ENCODE data around the gene ASB4.

The ASB4 gene

GRCh38 chr7:95579318-95579717 lies 93.6 kb downstream of the ASB4 start:
- H3K4me3 Mint-ChIP-seq, result no peak overlapping the region
- DNase-seq (ENCODE audit: low spot score in 2 of 2) (no peak), ATAC-seq (ENCODE audit: low read depth) (no peak)
- no peak overlapping the region for H3K27ac Mint-ChIP-seq
- H3K9me3 Mint-ChIP-seq, result no peaks in the 10 kb centered on the region
- H3K27me3 Mint-ChIP-seq, result peaks cover 4% of the 10 kb centered on the region
- H3K36me3 Mint-ChIP-seq, result peaks cover 5% of the 10 kb centered on the region
- H3K4me1 Mint-ChIP-seq, result peaks cover 2% of the 10 kb centered on the region

DNA sequence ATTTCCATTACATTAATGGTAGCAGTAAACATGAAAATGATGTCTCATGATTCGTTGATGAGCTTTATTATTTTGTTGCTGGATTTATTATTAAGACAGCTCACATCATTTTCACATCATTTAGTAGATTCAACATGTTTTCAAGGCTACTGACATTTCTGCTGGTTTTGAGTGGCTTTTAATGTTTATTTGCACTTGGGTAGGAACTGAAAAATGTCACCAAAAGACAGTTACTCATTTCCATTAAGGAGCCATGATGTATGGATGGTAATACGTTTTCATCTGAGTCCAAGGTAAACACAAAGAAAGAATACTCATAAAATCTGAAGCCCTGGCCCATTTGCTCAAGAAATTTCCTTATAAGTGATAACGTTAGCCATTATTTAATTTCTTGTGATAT lies 95.7 kb downstream of the ASB4 start:
- peaks cover 2% of the 10 kb centered on the region for H3K36me3 Mint-ChIP-seq
- H3K4me3 Mint-ChIP-seq, result no peak overlapping the region
- no peak overlapping the region for H3K27ac Mint-ChIP-seq
- no peak for DNase-seq (ENCODE audit: low spot score in 2 of 2)
- no peaks in the 10 kb centered on the region for H3K9me3 Mint-ChIP-seq
- no peak for ATAC-seq (ENCODE audit: low read depth)
- H3K27me3 Mint-ChIP-seq, result no peaks in the 10 kb centered on the region
- H3K4me1 Mint-ChIP-seq, result peaks cover 2% of the 10 kb centered on the region

- H3K9me3 Mint-ChIP-seq, result no peaks in the 10 kb centered on the region
- H3K4me3 Mint-ChIP-seq, result no peak overlapping the region
Observed at GRCh38 chr7:95582578-95583293, 97.0 kb downstream of the ASB4 start.

DNA sequence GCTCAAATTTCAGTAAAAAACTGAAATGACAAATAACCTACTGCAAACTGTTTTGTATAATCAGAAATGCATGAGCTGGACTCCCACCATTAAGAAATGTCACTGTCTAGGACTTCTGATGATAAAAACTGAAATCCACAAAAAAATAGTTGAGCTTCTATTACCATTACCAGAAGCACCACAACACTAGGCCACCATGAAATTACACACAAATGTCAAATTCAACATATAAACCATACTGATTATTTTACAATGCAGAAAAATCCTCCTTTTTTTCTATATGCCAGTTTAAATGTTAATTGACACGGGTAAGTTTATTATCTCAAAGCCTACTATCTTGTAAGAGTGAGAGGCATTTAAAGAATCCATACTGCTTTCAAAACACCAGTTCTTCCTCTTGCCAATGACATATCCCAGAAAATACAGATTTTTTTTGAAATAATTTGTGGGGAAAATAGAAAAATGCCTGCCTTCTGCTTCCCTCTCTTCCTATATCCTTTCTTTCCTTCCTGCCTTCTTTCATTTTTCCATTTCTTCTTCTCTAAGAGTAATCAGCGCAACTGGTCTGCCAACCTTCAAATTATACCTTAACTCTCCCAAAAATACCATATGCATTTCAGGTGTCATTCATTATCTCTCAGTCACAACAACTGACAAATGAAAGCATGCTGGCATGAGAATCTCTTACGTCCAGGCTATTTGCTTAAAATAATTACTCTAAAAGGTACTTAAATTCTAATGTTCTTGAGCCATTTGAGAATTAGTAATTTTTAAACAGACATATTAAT lies 98.3 kb downstream of the ASB4 start:
- Mint-ChIP-seq H3K27ac (no peak overlapping the region), H3K4me3 (no peak overlapping the region), H3K27me3 (no peaks in the 10 kb centered on the region), H3K4me1 (peaks cover 3% of the 10 kb centered on the region), H3K9me3 (no peaks in the 10 kb centered on the region), H3K36me3 (peaks cover 2% of the 10 kb centered on the region)
- DNase-seq (ENCODE audit: low spot score in 2 of 2), result no peak
- no peak for ATAC-seq (ENCODE audit: low read depth)

More at GRCh38 chr7:95582578-95583293, 97.0 kb downstream of the ASB4 start:
- H3K36me3 Mint-ChIP-seq, result peaks cover 2% of the 10 kb centered on the region
- no peak overlapping the region for H3K27ac Mint-ChIP-seq
- no peak for DNase-seq (ENCODE audit: low spot score in 2 of 2)
- no peak for ATAC-seq (ENCODE audit: low read depth)
- no peaks in the 10 kb centered on the region for H3K27me3 Mint-ChIP-seq
- peaks cover 2% of the 10 kb centered on the region for H3K4me1 Mint-ChIP-seq

- ATAC-seq (ENCODE audit: low read depth) (no peak), DNase-seq (ENCODE audit: low spot score in 2 of 2) (no peak)
- Mint-ChIP-seq H3K36me3 (peaks cover 2% of the 10 kb centered on the region), H3K4me1 (peaks cover 6% of the 10 kb centered on the region), H3K4me3 (no peak overlapping the region), H3K27ac (no peak overlapping the region), H3K27me3 (no peaks in the 10 kb centered on the region), H3K9me3 (no peaks in the 10 kb centered on the region)
Observed at GRCh38 chr7:95584769-95585425, 99.2 kb downstream of the ASB4 start.

GRCh38 chr7:95585426-95585789 lies 99.7 kb downstream of the ASB4 start:
- Mint-ChIP-seq H3K36me3 (peaks cover 2% of the 10 kb centered on the region), H3K9me3 (no peaks in the 10 kb centered on the region), H3K4me1 (peaks cover 6% of the 10 kb centered on the region), H3K27ac (no peak overlapping the region), H3K27me3 (no peaks in the 10 kb centered on the region), H3K4me3 (no peak overlapping the region)
- ATAC-seq (ENCODE audit: low read depth), result no peak
- no peak for DNase-seq (ENCODE audit: low spot score in 2 of 2)

DNA sequence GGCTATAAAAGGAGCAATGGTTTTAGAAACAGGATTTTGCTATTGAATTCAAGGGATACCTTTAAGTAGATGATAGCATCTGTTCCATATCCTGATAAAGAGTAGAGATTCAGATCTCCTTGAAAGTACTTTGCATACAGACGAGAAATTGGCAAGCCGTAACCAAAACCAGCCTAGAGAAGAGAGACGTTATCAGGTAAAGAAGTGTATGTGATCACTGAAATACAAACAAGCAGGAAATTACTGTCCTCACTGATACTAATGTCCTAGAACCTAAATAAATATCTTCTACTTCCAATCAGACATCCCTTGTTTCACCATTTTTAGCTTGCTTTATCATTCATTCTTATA lies 101.2 kb downstream of the ASB4 start:
- Mint-ChIP-seq H3K27ac (no peak overlapping the region), H3K27me3 (no peaks in the 10 kb centered on the region), H3K4me3 (no peak overlapping the region), H3K36me3 (peaks cover 2% of the 10 kb centered on the region), H3K4me1 (peaks cover 8% of the 10 kb centered on the region), H3K9me3 (no peaks in the 10 kb centered on the region)
- no peak for ATAC-seq (ENCODE audit: low read depth)
- DNase-seq (ENCODE audit: low spot score in 2 of 2), result no peak

DNA sequence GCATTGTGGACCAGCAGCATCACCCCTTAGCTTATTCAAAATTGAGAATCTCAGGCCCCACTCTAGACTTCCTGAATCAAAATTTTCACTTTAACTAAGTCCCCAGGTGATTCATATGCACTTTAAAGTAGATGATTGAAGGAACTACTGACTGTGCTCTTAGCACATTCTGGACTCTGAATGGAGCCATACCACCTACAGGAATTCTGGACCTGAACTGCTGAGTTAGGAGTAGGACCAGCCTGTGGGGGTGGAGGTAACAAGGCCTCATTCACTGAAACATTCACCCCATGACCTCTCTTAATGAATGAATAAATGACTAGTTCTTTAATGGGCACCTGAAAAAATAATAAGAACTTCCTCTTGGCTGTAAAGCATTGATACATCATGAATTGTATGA lies 103.3 kb downstream of the ASB4 start:
- Mint-ChIP-seq H3K27me3 (no peaks in the 10 kb centered on the region), H3K4me1 (peaks cover 8% of the 10 kb centered on the region), H3K27ac (peak overlapping the region; percentile 12)

GRCh38 chr7:95589766-95590165 lies 104.0 kb downstream of the ASB4 start:
- no peak overlapping the region for H3K27ac Mint-ChIP-seq
- H3K27me3 Mint-ChIP-seq, result no peaks in the 10 kb centered on the region
- DNase-seq (ENCODE audit: low spot score in 2 of 2) (no peak), ATAC-seq (ENCODE audit: low read depth) (no peak)
- no peak overlapping the region for H3K4me3 Mint-ChIP-seq
- peaks cover 6% of the 10 kb centered on the region for H3K4me1 Mint-ChIP-seq
- no peaks in the 10 kb centered on the region for H3K36me3 Mint-ChIP-seq
- no peaks in the 10 kb centered on the region for H3K9me3 Mint-ChIP-seq

More for the DNA sequence above, 103.3 kb downstream of the ASB4 start:
- Mint-ChIP-seq H3K36me3 (peaks cover 2% of the 10 kb centered on the region), H3K4me3 (no peak overlapping the region), H3K9me3 (no peaks in the 10 kb centered on the region)
- DNase-seq (ENCODE audit: low spot score in 2 of 2), result no peak
- no peak for ATAC-seq (ENCODE audit: low read depth)
